ENCODE results near the gene ZNF397.
A peak's percentile ranks its signal among the peaks of the same experiment; 100 is the strongest.

Gene ZNF397

GRCh38 chr18:35291166-35291565 lies 50.3 kb downstream of the ZNF397 start:
- Histone ChIP-seq H3K27me3 (no peaks in the 10 kb centered on the region), H3K9me3 (no peaks in the 10 kb centered on the region), H3K36me3 (no peaks in the 10 kb centered on the region), H3K4me3 (ENCODE audit: low read depth, low read length) (peak overlapping the region; percentile 76), H3K4me1 (no peaks in the 10 kb centered on the region)
- TF ChIP-seq CTCF (IDR thresholded peaks at IDR 0.05; ENCODE audit: low read depth, low read length) = no peak
- DNase-seq = no peak

GRCh38 chr18:35296060-35296459 lies 55.2 kb downstream of the ZNF397 start:
- no peak for TF ChIP-seq CTCF (IDR thresholded peaks at IDR 0.05; ENCODE audit: low read depth, low read length)
- H3K4me3 ChIP-seq (ENCODE audit: low read depth, low read length) = no peak overlapping the region
- no peak for DNase-seq
- no peaks in the 10 kb centered on the region for H3K9me3 ChIP-seq
- no peaks in the 10 kb centered on the region for H3K4me1 ChIP-seq
- H3K36me3 ChIP-seq = no peaks in the 10 kb centered on the region
- H3K27me3 ChIP-seq = no peaks in the 10 kb centered on the region

GRCh38 chr18:35303610-35304009 lies 62.8 kb downstream of the ZNF397 start:
- no peaks in the 10 kb centered on the region for H3K27me3 ChIP-seq
- H3K4me3 ChIP-seq (ENCODE audit: low read depth, low read length) = no peak overlapping the region
- H3K36me3 ChIP-seq = peaks cover 9% of the 10 kb centered on the region
- TF ChIP-seq CTCF (IDR thresholded peaks at IDR 0.05; ENCODE audit: low read depth, low read length) = no peak
- no peaks in the 10 kb centered on the region for H3K9me3 ChIP-seq
- no peak for DNase-seq
- H3K4me1 ChIP-seq = no peaks in the 10 kb centered on the region

GRCh38 chr18:35306588-35307250 lies 65.9 kb downstream of the ZNF397 start:
- H3K36me3 ChIP-seq = peaks cover 9% of the 10 kb centered on the region
- no peaks in the 10 kb centered on the region for H3K9me3 ChIP-seq
- no peak overlapping the region for H3K4me3 ChIP-seq (ENCODE audit: low read depth, low read length)

More at GRCh38 chr18:35306588-35307250, 65.9 kb downstream of the ZNF397 start:
- Histone ChIP-seq H3K27me3 (no peaks in the 10 kb centered on the region), H3K4me1 (no peaks in the 10 kb centered on the region)
- TF ChIP-seq CTCF (IDR thresholded peaks at IDR 0.05; ENCODE audit: low read depth, low read length) = no peak
- no peak for DNase-seq
